Activated CD8-positive, alpha-beta memory T cell treated with anti-CD3 and anti-CD28 coated beads, Interleukin-2, amount 50 U/mL, for 1 hour (primary cell): ENCODE measurements around the gene APOBEC2.
"Not testable (repeated sequence)": the region's sequence is repeated elsewhere in the genome, so short reads cannot be mapped to it uniquely, and the experiment has no call there.

ENCODE experiments used
- DNase-seq: peaks from one replicate; pipeline ENCODE4 v3.0.0-alpha.2; 2020; ENCODE audit errors: extremely low read depth

APOBEC2 gene

DNA sequence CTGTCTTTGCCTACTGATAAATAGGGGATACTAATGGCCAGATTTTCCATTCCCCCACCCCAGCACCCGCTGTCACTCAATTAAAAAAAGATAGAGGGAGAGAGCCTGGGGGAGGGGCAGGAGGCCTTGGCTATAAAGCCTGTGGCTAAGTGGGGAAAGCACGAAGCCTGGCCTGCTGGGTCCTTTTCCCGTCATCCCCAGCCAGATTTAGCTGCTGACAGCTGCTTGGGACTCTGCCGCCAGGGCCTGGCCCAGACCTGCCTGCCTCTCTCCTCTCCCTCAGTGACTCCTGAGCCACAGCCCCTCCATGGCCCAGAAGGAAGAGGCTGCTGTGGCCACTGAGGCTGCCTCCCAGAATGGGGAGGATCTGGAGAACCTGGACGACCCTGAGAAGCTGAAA is at the start of gene APOBEC2:
TSS of gene APOBEC2 (plus strand) at position 162 of the 400 bp plus-strand sequence. CDS start at position 308, 146 bp downstream.
- DNase-seq = no peak

DNA sequence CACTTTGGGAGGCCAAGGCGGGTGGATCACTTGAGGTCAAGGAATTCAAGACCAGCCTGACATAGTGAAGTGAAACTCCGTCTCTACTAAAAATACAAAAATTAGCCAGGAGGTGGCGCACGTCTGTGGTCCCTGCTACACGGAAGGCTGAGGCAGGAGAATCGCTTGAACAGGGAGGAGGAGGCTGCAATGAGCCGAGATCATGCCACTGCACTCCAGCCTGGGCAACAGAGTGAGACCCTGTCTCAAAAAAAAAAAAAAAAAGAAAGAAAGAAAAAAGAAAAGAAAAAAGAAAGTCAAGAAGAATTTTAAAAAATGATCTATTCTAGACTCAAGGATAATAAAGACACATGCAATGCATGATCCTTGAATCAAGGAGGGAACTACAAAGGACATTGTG is 46.8 kb upstream of the APOBEC2 start:
- not testable (repeated sequence) for DNase-seq

DNA sequence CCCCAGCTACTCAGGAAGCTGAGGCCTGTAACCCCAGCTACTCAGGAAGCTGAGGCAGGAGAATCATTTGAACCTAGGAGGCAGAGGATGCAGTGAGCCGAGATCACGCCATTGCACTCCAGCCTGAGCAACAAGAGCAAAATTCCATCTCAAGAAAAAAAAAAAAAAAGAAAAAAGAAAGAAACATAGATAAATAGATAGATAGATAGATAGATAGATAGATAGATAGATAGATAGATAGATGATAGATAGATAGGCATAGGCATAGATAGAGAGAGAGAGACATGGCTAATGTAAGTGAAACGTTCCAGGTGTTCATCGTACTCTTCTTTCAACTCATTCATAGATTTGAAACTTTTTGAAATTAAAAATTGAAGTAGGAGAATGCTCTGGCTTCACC is 46.0 kb upstream of the APOBEC2 start:
- not testable (repeated sequence) for DNase-seq

DNA sequence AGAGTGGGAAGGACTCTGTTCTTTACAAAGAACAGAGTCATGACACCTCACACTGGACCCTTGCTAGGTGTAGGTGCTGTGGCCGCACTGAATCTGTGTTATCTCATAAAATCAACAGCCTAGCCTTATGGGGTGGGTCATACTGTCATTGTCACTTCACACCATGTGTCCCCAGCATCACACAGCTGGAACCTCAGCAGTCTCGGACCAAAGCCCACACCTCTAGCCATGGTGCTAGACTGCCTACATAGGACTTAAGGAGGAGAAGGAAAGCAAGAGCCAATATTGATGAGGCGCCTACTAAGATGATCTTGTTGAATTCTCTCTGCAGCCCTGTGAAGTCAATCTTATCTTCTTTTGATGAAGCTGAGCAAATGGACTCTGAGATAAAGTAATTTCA is 45.0 kb upstream of the APOBEC2 start:
- DNase-seq = no peak

DNA sequence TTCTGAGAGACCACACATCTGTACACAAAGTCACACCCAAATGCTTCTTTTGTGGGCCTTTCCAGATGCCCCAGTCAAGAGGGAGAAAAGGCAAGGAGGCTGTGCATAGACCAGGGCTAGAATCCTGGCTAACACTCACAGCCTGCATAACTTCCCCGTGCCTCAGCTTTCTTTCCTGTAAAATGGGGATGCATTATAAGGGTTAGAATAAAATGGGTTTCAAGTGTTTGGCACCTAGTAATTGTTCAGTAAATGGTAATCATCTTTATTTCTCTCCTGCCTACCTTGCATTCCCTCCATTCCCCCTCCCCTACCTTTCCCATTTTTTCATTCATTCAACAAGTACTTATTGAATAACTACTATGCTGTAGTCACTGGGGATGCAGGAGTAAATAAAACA is 43.3 kb upstream of the APOBEC2 start:
- DNase-seq = no peak

DNA sequence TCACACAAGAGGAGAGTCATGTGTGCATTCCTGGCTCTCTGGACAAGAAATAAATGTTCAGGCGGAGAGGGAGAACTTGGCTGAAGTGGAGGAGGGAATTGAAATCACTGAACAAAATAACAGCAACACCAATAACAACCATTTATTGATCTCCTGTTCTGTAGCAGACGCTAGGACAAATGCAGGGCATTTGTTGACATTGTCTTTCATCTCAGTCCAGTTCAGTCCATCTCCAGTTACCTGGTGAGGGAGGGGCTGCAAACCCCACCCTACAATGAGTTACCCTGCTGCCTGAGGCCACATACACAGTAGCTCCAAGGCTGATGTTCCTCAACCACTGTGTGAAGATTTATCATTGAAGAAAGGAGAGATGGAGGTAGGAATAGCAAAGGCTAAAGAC is 41.3 kb upstream of the APOBEC2 start:
- DNase-seq = no peak

DNA sequence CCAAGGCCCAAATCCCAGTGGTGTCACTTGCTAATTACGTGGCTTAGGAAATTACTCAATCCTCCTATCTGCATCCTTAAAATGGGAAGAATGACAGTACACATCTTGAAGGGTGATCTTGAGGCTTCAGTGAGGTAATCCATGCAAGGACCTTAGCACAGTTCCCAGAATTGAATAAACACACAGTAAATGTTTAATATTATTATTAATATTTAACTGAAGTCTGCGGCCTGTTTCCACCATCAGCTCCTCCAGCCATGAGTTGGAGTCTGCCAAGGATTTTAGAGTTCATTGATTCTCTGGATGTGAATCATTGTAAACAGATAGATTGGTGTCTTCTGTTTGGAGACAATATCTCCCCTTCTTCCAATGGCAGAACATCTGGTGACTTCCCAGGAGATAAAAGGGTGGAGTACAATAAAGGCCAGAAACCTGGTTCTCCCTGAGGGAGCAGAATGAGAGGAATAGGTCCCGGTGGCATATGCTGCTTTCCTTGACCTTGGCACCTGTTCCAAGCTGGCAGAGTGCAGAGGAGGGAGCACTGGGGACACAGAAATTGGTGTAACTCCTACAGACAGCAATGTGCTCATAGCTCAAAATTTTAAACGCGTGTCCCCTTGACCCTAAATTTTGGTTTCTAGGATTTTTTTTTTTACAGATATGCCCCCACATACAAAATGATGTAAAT is 39.4 kb upstream of the APOBEC2 start:
- DNase-seq = no peak

DNA sequence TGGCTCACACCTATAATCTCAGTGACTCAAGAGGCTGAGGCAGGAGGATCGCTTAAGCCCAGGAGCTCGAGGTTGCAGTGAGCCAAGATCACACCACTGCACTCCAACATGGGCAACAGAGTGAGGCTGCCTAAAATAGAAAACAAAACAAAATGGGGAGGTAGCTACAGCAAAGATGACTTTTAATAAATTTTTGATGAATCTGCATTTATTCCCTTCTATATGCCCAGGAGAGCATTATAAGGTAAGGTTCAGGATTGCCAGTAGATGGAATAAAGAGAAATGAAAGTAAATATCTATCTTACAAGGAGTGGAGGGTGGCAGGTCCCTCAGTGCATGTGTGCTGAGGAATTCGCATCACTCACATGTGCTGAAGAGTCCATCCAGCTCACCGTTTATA is 38.2 kb upstream of the APOBEC2 start:
- no peak for DNase-seq

DNA sequence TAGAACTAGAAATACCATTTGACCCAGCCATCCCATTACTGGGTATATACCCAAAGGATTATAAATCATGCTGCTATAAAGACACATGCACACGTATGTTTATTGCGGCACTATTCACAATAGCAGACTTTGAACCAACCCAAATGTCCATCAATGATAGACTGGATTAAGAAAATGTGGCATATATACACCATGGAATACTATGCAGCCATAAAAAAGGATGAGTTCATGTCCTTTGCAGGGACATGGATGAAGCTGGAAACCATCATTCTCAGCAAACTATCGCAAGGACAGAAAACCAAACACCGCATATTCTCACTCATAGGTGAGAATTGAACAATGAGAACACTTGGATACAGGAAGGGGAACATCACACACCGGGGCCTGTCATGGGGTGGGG is 37.1 kb upstream of the APOBEC2 start:
- DNase-seq = not testable (repeated sequence)

DNA sequence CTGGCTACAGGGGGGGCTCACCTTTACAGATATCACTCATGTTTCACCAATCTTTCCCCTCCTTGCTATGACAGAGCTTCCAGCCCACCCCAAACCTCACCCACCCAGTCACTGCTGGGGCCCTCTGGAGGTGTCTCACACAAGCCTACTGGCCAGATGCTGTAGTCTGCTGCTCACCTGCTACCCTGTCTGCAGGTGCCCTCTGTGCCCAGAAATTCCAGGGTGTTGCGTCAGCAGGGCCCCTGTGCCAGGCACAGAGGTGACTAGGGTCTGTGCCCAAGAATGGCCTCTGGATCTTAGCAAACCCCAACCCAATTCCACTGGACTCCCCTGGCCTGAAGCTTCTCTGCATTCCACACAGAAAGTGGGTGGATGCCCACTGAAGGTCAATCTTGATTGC is 35.3 kb upstream of the APOBEC2 start:
- DNase-seq = no peak

DNA sequence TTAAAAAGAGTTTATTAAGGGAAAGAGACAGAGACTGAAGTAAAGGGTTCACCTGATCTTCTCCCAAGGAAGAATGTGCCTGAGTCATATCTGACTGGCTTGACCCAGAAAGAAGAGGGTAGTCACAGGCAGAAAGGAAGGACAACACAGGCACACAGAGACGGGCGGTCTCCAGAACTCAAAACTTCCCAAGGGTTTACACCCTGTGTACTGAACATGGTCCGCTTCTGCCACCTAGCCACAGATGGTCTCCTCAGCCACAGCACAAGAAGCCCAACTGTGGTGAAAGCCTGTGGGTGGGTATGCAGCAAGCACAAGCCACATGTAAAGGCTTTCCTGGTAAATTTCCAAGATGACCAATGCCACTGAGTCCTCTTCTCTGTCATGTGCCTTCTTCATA is 31.2 kb upstream of the APOBEC2 start:
- DNase-seq = no peak

DNA sequence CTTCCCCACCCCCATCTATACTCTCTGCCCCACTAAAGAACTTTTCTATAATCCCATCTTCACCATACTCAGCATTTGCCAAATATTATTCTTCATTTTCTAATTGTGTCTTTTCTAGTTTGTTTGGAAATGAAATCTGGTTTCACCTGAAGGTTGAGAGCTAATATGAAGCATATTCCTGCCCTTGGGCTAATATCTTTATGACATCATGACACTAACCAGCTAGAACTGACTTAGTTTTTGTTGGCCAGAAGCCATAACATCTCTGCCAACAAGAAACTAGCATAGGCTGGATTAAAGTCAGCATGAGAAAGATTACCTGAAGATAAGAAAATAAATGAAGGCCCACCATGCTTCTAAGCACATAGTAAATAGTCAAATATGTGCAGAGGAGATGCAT is 30.7 kb upstream of the APOBEC2 start:
- no peak for DNase-seq

DNA sequence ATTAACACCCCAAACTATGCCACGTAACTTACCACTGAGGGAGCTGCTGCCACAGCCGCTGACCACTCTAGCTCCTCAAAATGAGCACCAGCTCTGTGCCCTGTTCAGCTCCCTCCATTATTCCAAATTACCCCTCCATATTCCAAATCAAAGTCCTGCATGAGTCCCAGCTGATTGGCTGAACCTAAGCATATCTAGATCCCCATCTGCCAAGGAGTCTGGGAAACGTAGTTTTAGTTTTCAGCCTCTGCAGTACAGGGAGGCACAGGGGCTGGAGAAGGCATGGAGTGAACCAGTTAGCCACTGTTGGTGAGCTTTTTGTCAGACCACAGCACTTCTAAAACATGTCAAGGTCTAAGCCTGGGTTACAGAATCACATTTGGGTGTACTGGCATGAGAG is 29.9 kb upstream of the APOBEC2 start:
- no peak for DNase-seq

DNA sequence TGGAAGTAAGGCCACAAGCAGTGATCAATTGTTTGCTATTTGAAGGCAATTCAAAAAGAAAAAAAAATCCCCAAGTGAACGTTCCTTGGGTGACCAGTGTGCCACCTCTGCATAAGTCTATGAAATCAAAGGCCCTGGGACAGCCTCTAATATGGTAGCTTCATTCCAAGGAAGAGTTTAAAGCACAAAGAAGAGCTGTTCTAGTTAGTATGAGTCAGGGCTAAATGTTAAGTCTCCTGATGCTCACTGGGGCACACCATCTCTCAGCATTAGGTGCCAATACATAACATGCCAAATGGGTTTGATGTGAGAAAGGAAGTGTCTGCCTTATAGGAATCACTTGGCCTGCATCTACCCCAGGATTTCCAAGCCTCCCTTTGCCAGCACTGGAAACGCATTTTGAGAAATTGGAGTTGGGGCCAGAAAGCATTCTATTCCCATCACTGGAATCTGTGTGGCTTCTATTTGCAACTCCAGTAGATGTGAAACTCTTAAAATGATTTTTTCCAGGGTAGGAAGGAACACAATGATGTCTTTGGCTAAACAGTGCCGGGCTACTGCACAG is 27.0 kb upstream of the APOBEC2 start:
- no peak for DNase-seq

DNA sequence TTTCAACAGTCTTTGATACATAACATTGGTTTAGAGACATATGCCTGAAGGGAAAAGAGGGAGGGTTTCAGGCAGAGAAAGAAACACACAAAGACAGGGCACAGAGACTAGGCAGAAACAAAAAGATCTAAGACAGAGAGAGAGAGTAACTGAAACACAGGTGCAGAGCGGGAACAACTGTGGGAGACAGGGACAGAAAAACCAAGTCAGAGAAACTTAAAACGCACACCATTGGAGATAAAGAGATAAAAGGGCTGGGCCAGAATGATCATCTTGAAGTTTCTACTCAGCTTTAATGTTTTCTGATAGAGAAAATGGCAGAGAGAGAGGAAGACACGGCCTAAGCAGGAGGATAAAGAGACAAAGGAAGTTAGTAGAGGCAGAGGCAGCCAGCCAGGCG is 25.8 kb upstream of the APOBEC2 start:
- DNase-seq = no peak

DNA sequence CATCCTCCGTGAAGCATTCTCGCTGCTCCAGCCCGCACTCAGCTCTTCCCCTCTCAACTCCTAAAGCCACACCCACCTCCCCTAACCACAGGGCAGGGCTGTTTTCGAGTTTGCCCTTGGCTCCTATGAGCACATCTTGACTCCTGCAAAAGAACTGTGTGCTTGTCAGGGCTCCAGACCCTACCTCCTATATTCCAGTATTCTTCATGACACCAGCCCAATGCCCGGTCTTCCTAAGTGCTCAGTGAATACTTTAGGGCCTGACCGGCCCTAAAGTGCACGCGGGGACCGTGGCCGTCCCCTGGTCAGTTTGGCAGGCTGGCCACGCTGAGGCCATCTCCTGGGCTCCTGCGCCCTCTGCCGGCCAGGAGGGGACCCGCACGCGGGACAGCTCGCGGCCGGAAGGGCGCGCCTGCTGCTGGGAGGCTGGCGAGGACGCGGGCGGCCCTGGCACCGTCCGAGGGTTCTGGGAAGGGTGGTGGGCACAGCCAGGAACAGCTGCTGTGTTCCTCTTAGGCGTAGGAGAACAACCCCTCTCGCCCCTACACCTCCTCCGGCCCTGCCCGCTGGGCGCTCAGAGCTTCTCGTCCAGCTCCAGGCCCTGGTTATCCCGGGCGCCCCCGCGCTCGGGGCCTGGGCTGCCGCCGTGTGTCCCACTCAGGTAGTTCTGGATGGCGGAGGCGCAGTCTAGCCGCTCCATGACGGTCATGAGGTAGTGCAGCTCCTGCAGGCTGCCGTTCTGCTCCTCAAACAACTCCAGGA is 25.0 kb upstream of the APOBEC2 start:
- no peak for DNase-seq

DNA sequence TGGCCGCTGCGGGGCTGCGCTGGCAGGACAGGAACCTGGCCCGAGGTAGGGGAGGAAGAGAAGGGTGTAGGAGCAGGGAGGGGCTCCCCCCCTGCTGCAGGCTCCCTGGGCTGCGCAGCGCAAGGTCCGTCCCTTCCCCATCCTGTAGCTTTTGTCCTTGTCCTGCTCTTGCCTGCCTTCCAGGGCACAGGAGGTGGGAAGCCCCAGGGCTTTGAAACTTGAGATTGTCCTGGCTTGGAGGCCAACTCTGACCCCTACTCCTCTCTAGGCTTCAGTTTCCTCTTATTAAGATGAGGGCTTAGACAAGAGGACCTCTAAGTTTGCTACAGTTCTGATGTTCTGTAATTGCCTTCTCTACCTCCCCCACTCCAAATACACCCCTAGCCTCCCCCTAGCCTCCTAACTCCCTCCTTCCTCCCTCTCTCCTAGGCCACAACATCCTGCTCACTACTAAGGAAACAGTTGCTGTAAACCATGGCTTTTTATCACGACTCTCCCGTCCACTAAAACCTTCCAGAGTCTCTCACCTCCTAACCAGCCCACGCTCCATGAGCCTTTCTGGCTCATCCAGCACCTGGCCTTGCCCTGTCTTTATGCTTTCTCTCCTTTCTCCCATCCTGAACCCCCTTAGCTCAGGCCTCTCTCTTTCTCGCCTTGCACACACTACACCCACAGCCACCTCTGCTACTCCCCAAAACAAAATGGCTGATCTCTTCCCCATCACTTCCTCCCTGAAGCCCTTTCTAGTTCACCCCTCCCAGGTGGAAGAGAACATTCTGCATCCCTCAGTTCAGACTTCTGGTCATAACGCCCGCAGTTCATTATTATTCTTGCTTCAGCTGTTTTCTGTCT is 24.2 kb upstream of the APOBEC2 start:
- no peak for DNase-seq

DNA sequence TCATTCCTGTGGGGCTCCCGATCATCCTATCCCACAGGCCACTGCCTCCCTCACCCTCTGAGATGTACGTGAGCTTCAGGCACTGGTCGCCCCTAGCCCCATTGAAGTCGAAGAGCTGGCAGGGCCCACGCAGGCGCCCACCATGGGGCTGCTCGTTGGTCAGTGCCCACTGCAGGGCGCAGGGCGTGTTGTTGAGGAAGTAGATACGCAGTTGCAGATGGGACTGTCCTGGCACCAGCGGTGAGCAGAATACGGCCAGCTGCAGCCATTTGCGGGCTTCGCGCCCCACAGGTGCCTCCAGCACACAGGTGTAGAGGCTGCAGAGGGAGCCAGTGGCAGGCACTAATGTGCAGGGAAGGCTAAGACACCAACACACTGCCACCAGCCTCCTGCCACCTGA is 20.2 kb upstream of the APOBEC2 start:
- DNase-seq = no peak

DNA sequence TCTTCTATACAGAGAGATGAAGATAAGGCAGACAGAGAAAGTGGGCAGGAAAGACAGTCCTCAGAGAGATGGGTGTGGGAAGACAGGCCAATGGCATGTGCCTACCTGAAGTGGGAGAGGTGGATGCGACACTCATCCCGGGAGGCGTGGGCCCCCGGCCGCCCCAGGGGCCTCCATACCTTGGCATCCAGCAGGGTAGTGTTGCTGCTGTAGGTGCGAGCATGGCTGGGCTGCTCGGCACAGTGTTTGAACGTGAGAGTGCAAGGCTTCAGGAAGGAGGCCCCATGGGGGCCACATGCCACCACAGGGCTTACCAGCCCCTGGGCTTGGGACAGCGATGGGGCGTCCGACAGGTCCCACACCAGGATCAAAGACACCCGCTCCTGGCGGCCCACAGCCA is 19.2 kb upstream of the APOBEC2 start:
- DNase-seq = no peak

DNA sequence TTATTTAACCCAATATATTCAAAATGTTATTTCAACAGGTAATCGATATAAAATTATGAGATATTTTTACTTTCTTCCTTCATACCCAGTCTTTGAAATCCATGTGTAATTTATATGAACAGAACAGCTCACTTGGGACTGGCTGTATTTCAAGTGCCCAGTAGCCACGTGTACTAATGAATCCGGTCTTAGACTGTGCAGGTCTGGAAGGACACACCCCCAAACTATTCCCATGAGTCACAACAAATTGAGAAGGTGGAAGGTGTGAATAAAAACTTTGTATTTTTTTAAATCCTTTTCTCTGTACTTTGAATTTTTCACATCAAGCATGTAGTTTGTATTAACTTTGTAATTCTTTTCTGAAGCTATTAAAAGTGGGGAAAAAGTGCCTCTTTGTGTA is 16.8 kb upstream of the APOBEC2 start:
- no peak for DNase-seq

DNA sequence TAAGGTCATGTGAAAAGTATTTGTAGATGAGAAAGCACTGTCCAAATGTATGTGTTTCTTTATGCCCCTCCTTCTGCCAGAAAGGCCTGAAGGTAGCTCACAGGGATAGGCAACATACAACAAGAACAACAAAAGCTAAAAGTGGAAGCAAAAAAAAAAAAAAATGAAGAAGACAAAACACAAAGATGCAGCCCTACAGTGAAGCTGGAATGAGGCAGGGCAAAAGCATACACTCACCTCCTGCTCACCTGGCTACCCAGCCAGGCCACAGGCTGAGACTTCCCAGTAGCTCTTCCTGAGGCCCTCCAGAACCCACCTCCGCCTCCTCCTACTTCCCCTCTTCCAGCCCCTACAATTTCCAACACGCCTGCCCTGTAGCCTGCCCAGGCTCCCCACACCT is 16.4 kb upstream of the APOBEC2 start:
- DNase-seq = no peak
